ENCODE measurements around the gene STAP2.

Gene STAP2

GRCh38 chr19:4327252-4327876 lies 11.3 kb downstream of the STAP2 start:
- peak; percentile 52 for DNase-seq (ENCODE audit: low read depth)

- DNase-seq (ENCODE audit: low read depth): no peak
Measured at GRCh38 chr19:4326837-4327251, 11.8 kb downstream of the STAP2 start.

GRCh38 chr19:4326215-4326836 lies 12.3 kb downstream of the STAP2 start:
- no peak for DNase-seq (ENCODE audit: low read depth)

GRCh38 chr19:4324228-4324627 lies 14.4 kb downstream of the STAP2 start:
- DNase-seq (ENCODE audit: low read depth): no peak

- DNase-seq (ENCODE audit: low read depth): no peak
Measured at GRCh38 chr19:4323692-4324091, 14.9 kb downstream of the STAP2 start.

GRCh38 chr19:4322942-4323665 lies 15.5 kb downstream of the STAP2 start:
- DNase-seq (ENCODE audit: low read depth): no peak

- DNase-seq (ENCODE audit: low read depth): no peak
Measured at GRCh38 chr19:4320419-4320818, 18.2 kb downstream of the STAP2 start.

- no peak for DNase-seq (ENCODE audit: low read depth)
Measured at GRCh38 chr19:4319067-4319718, 19.4 kb downstream of the STAP2 start.

- no peak for DNase-seq (ENCODE audit: low read depth)
Measured at GRCh38 chr19:4318460-4318859, 20.2 kb downstream of the STAP2 start.

GRCh38 chr19:4316956-4317355 lies 21.7 kb downstream of the STAP2 start:
- DNase-seq (ENCODE audit: low read depth): no peak

- no peak for DNase-seq (ENCODE audit: low read depth)
Measured at GRCh38 chr19:4313847-4314490, 24.7 kb downstream of the STAP2 start.

- no peak for DNase-seq (ENCODE audit: low read depth)
Measured at GRCh38 chr19:4310247-4311121, 28.1 kb downstream of the STAP2 start.

- DNase-seq (ENCODE audit: low read depth): no peak
Measured at GRCh38 chr19:4305659-4306058, 33.0 kb downstream of the STAP2 start.

GRCh38 chr19:4305257-4305612 lies 33.4 kb downstream of the STAP2 start:
- no peak for DNase-seq (ENCODE audit: low read depth)

GRCh38 chr19:4304538-4305256 lies 33.9 kb downstream of the STAP2 start, which contains the start of gene FSD1:
Gene FSD1 (plus strand): TSS chr19:4304598. CDS start chr19:4304747, 149 bp downstream.
- DNase-seq (ENCODE audit: low read depth): peak; percentile 56

GRCh38 chr19:4303819-4304537 lies 34.6 kb downstream of the STAP2 start:
- DNase-seq (ENCODE audit: low read depth): no peak

GRCh38 chr19:4302243-4302640 lies 36.4 kb downstream of the STAP2 start, which contains the start of gene TMIGD2:
Gene TMIGD2 (minus strand): TSS chr19:4302389. CDS start chr19:4302385, 4 bp downstream.
- no peak for DNase-seq (ENCODE audit: low read depth)

- no peak for DNase-seq (ENCODE audit: low read depth)
Measured at GRCh38 chr19:4301590-4302242, 36.9 kb downstream of the STAP2 start.

GRCh38 chr19:4300589-4300988 lies 38.0 kb downstream of the STAP2 start:
- no peak for DNase-seq (ENCODE audit: low read depth)

Measured in stimulated activated CD8-positive, alpha-beta memory T cell treated with anti-CD3 and anti-CD28 coated beads, Interleukin-15, amount 100 ng/mL, for 24 hours (primary cell).